HepG2 (cell line): ENCODE data around the gene SEC24D. TPM values are rescaled to one million over a fixed set of nuclear protein-coding genes. Genes with fewer than 3 reads are reported as not detected.

Experiments
- ATAC-seq: fragments of 200-7000 bp; cut with Tn5 transposase; 3 replicates; pipeline ENCODE4 v1.9.1; 2020; ENCODE audit warnings: mild to moderate bottlenecking, moderate library complexity
- BruUV-seq: library from RNA; stranded (reverse); fragments of 400-500 nt; replicated peaks from 2 replicates; lab custom pipeline; 2021; lab: Mats Ljungman, UMichigan
- CTCF ChIA-PET: fragments of 300-600 bp; formaldehyde crosslinking; extraction: SDS; loops from one replicate; lab custom pipeline; 2021; ENCODE audit warnings: low total read pairs, inconsistent platforms, low intra/inter-chr PET ratio; lab: Yijun Ruan, JAX
- POLR2A ChIA-PET: fragments of 350-600 bp; sonication (Branson Sonifier 250); formaldehyde crosslinking; loops from one replicate; lab custom pipeline; 2020; ENCODE audit warnings: antibody characterized with exemption, inconsistent platforms; lab: Yijun Ruan, JAX
- DNase-seq: peaks from one replicate; pipeline ENCODE4 v3.0.0-alpha.2; 2015; ENCODE audit warnings: low spot score
- FAIRE-seq: peaks from 3 replicates; lab custom pipeline; 2011; peaks lifted over from hg19 to GRCh38; lab: Jason Lieb, UNC
- H2AFZ ChIP-seq: one replicate; pipeline ENCODE4 v1.6.1; 2011; ENCODE audit warnings: low read length, inconsistent platforms
- H3K27ac ChIP-seq: fragments of 300-600 bp; 3 replicates; pipeline ENCODE4 v1.8.0; 2011; ENCODE audit warnings: mixed run types, mild to moderate bottlenecking, mixed read lengths, low read length, inconsistent platforms; ENCODE audit not compliant: insufficient read depth; ENCODE audit errors: extremely low read length
- H3K27me3 ChIP-seq, 2 experiments: fragments of 200-600 bp in 1 of 2; 2 replicates in 1 of 2; 3 replicates in 1 of 2; pipeline versions ENCODE4 v1.6.0 to v1.8.0; 2011; ENCODE audit warnings: low read length in 2 of 2, mild to moderate bottlenecking in 2 of 2, moderate library complexity in 2 of 2, inconsistent platforms in 1 of 2; ENCODE audit not compliant: insufficient read depth in 2 of 2, control insufficient read depth in 1 of 2
- H3K36me3 ChIP-seq, 2 experiments: fragments of 200-600 bp in 1 of 2; replicated peaks in 1 of 2; 2 replicates in 1 of 2; 3 replicates in 1 of 2; pipeline versions ENCODE4 v1.5.1 to v1.8.0; 2011; ENCODE audit warnings: low read length in 2 of 2, inconsistent platforms in 1 of 2; ENCODE audit not compliant: insufficient read depth in 2 of 2, control insufficient read depth in 1 of 2
- H3K4me1 ChIP-seq: 2 replicates; pipeline ENCODE4 v1.5.1; 2012; ENCODE audit warnings: low read length, inconsistent platforms; ENCODE audit not compliant: insufficient read depth
- H3K4me2 ChIP-seq: 2 replicates; pipeline ENCODE4 v1.6.0; 2011; ENCODE audit warnings: low read depth, low read length, inconsistent platforms
- H3K4me3 ChIP-seq, 3 experiments: fragments of 200-600 bp in 1 of 3; sonication (generic), shearing (Covaris generic) in 1 of 3; replicated peaks in 1 of 3; 2 replicates each; pipeline ENCODE4 v1.5.1; 2011 to 2016; ENCODE audit warnings: low read length in 3 of 3, inconsistent platforms in 2 of 3, low read depth in 2 of 3, mild to moderate bottlenecking in 2 of 3, control low read depth in 1 of 3, mixed read lengths in 1 of 3; ENCODE audit not compliant: insufficient read depth in 1 of 3
- H3K79me2 ChIP-seq: one replicate; pipeline ENCODE4 v1.6.1; 2011; ENCODE audit warnings: low read length, inconsistent platforms; ENCODE audit not compliant: insufficient read depth
- H3K9ac ChIP-seq: 2 replicates; pipeline ENCODE4 v1.6.0; 2011; ENCODE audit warnings: mild to moderate bottlenecking, low read depth, low read length, inconsistent platforms; ENCODE audit not compliant: insufficient read depth
- H3K9me3 ChIP-seq: 2 replicates; pipeline ENCODE4 v1.5.1; 2012; ENCODE audit warnings: mild to moderate bottlenecking, low read length
- H4K20me1 ChIP-seq: 2 replicates; pipeline ENCODE4 v1.6.0; 2011; ENCODE audit warnings: inconsistent platforms, mild to moderate bottlenecking, low read length, moderate library complexity; ENCODE audit not compliant: insufficient read depth
- ARNTL ChIP-seq: sonication (generic); formaldehyde crosslinking; IDR thresholded peaks from 2 replicates; pipeline ENCODE4 v1.4.0; 2020; ENCODE audit warnings: mild to moderate bottlenecking, missing genetic modification reagents
- HMGA1 ChIP-seq: sonication (generic); formaldehyde crosslinking; conservative IDR thresholded peaks from 2 replicates; pipeline ENCODE4 v1.4.0; 2020; ENCODE audit warnings: missing genetic modification reagents
- NCOA1 ChIP-seq: sonication (generic); formaldehyde crosslinking; IDR thresholded peaks from 2 replicates; pipeline ENCODE4 v1.9.0; 2021; ENCODE audit warnings: missing genetic modification reagents
- PHF21A ChIP-seq: sonication (generic); formaldehyde crosslinking; IDR thresholded peaks from 2 replicates; pipeline ENCODE4 v1.5.0; 2020; ENCODE audit warnings: mild to moderate bottlenecking, missing genetic modification reagents
- SNAPC2 ChIP-seq: sonication (generic); formaldehyde crosslinking; IDR thresholded peaks from 2 replicates; pipeline ENCODE4 v1.8.1; 2022; ENCODE audit warnings: mild to moderate bottlenecking, missing genetic modification reagents
- SRSF4 ChIP-seq: fragments of 200-400 bp; formaldehyde crosslinking; IDR thresholded peaks from one replicate; pipeline ENCODE4 v1.6.1; 2018; ENCODE audit warnings: mild to moderate bottlenecking, low read depth, low read length, moderate library complexity; ENCODE audit not compliant: poor library complexity, severe bottlenecking
- ZKSCAN5 ChIP-seq: sonication (generic); formaldehyde crosslinking; IDR thresholded peaks from 2 replicates; pipeline ENCODE4 v1.5.1; 2020; ENCODE audit warnings: mild to moderate bottlenecking, missing genetic modification reagents
- ZNF773 ChIP-seq: sonication (generic); formaldehyde crosslinking; IDR thresholded peaks from 2 replicates; pipeline ENCODE4 v1.4.0; 2020; ENCODE audit warnings: missing genetic modification reagents, borderline replicate concordance
- WGBS: methylation state at CpG from one replicate; pipeline ENCODE4 v1.1.6; 2017; ENCODE audit warnings: low lambda C conversion rate; 5-methylcytosine and 5-hydroxymethylcytosine counted together
- in situ Hi-C: cut with HindIII; loops from 2 replicates; pipeline ENCODE4 v1.10.0; 2017; ENCODE audit warnings: low pct_unique_long_range_greater_than_20kb; ENCODE audit not compliant: extremely low pct_ligation_motif_present
- intact Hi-C: fragments of 100-400 bp; cut with micrococcal nuclease; formaldehyde crosslinking; loops from one replicate; pipeline ENCODE4 v1.10.0; 2022; ENCODE audit not compliant: unreplicated experiment
- polyA plus RNA-seq, 8 experiments: library from polyadenylated mRNA; depleted of rRNA in 3 of 8; stranded (reverse) in 7 of 8; unstranded in 1 of 8; fragments of >200 nt; fragmentation: Illumina TruSeq in 4 of 8; extraction: Trizol in 4 of 8; gene quantifications; 2 replicates each; pipeline versions ENCODE4 v1.2.1 to v1.2.3, GENCODE V29; 2011 to 2016; ENCODE audit warnings: low read depth in 4 of 8, missing spikeins in 1 of 8, mixed read lengths in 1 of 8; ENCODE audit not compliant: insufficient read depth in 1 of 8
- total RNA-seq, 5 experiments: library from RNA; depleted of rRNA; stranded (reverse); fragments of >200 nt; fragmentation: Illumina TruSeq; extraction: Trizol; gene quantifications; 2 replicates each; pipeline ENCODE4 v1.2.3, GENCODE V29; 2016; ENCODE audit warnings: low read depth in 1 of 5
- TF ChIP-seq, protein P1 (sequence below): sonication (generic); formaldehyde crosslinking; IDR thresholded peaks from 2 replicates; pipeline ENCODE4 v1.9.0; 2022; ENCODE audit warnings: low read depth, missing genetic modification reagents
- TF ChIP-seq, protein P2 (sequence below): IDR thresholded peaks from 2 replicates; pipeline ENCODE4 v1.6.1; 2012; ENCODE audit warnings: inconsistent platforms

Gene SEC24D
- total and polyA plus RNA-seq, 2 of the 13 experiments (the other 11 are each of a cell fraction or from before 2014, with no cell fraction given): 30.0 to 51.1 TPM

DNA sequence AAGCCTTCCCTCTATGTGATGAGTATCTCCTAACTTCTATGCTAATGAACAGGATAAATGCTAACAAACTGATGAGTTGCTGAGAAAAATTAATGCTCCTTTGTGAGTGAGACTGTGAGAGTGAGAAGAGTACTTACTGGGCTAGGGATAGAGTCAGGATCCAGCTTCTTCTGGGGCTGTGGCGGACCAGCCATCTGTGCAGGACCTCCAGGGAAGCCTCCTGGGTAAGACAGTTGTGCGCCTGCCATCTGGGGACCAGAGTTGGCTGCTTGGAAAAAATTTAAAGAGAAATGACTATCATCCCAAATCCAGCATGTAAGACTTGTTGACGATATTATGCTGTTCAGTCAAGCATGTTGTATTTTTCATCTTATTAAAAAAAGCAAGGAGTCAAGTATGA is 21.0 kb downstream of the SEC24D start:
- Histone ChIP-seq H2AFZ (no peak overlapping the region), H3K4me1 (no peaks in the 10 kb centered on the region), H3K9ac (no peak overlapping the region), H3K4me2 (no peak overlapping the region), H4K20me1 (no peaks in the 10 kb centered on the region; the same call in 1 of the 2 replicates), H3K4me3 (no peak overlapping the region), H3K27ac (no peak overlapping the region), H3K27me3 (no peaks in the 10 kb centered on the region), H3K9me3 (no peaks in the 10 kb centered on the region), H3K36me3 (peaks cover 25 to 60% of the 10 kb centered on the region in 2 experiments), H3K79me2 (peaks cover 20% of the 10 kb centered on the region)
- BruUV-seq: no TSS peak
- POLR2A ChIA-PET: no interaction called here
- ATAC-seq (no peak), FAIRE-seq (no peak), DNase-seq (no peak)
- intact Hi-C loops (loop anchor here (2.0 kb wide), 1 partner anchor 36 kb away; no protein-coding TSS in a partner anchor), in situ Hi-C loops (no loop called here)
- CTCF ChIA-PET: no interaction called here
- TF ChIP-seq PHF21A (CRISPR knock-in tag) (no peak), ZNF773 (CRISPR knock-in tag) (no peak), NCOA1 (CRISPR knock-in tag) (no peak), ZKSCAN5 (CRISPR knock-in tag) (no peak), HMGA1 (CRISPR knock-in tag) (no peak), SNAPC2 (CRISPR knock-in tag) (no peak), SRSF4 (no peak), ARNTL (CRISPR knock-in tag) (no peak)
- TF ChIP-seq, protein P1, sequence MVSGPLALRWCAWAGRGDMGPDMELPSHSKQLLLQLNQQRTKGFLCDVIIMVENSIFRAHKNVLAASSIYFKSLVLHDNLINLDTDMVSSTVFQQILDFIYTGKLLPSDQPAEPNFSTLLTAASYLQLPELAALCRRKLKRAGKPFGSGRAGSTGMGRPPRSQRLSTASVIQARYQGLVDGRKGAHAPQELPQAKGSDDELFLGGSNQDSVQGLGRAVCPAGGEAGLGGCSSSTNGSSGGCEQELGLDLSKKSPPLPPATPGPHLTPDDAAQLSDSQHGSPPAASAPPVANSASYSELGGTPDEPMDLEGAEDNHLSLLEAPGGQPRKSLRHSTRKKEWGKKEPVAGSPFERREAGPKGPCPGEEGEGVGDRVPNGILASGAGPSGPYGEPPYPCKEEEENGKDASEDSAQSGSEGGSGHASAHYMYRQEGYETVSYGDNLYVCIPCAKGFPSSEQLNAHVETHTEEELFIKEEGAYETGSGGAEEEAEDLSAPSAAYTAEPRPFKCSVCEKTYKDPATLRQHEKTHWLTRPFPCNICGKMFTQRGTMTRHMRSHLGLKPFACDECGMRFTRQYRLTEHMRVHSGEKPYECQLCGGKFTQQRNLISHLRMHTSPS (CRISPR knock-in tag): no peak
- TF ChIP-seq, protein P2, sequence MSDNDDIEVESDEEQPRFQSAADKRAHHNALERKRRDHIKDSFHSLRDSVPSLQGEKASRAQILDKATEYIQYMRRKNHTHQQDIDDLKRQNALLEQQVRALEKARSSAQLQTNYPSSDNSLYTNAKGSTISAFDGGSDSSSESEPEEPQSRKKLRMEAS: no peak
- WGBS: 100% methylated on average over 3 of the region's 3 CpGs
